NCI-H187 (cell line): ENCODE results near the gene SMIM24.
"Not testable (repeated sequence)": the region's sequence is repeated elsewhere in the genome, so short reads cannot be mapped to it uniquely, and the experiment has no call there.

Experiments used
- DNase-seq, 2 experiments: peaks; one replicate each; lab custom pipeline; 2025; lab: John Stamatoyannopoulos, UW

SMIM24 gene

DNA sequence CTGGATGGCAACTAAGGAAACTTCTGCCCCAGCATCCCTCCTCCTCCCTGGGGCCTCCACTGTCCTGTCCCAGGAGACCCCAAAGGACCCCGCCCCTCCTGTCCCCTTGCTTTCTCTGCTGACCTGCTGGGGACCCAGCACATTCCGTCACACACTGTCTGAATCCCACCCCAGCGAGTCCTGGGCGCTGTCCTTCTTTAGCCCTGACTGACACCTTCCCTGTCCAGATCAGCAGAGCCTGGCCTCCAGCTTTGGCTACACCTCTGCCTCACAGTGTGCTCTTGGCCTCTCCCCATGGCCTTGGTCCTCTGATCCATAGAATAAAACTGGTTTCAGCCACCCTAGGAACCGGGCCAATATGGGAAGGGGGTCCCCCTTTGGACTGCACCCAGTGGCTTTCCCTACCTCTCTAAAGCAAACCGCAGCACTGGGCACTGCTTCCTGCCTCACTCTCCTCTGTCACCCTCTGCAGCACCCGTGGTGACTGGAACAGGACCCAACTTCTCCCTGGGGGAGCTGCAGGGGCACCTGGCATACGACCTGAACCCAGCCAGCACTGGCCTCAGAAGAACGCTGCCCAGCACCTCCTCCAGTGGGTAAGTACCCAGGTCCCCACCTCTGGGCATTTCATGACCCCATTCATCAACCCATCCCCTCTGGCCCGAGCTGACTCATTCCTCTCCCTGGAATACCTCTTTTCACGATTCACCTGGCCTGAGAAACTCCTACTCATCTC, 46.4 kb downstream of the SMIM24 start:
- no peak for DNase-seq

DNA sequence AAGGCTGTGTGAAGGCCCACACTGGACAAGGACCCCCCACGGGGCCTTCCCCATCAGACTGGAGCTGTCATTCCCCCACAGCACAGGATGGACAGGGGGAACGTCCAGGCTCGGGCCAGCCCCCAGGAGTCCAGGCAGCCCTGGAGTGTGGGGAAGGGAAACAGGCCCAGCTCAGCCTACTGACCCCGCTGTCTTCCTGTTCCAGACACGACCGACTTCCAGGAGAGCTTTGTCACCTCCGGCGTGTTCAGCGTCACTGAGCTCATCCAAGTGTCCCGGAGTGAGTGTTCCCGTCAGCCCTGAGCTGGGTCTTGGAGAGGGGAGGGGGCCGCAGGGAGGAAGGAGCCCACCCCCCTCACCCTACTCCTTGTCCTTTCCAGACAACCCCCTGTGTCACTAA, 47.0 kb downstream of the SMIM24 start:
- no peak for DNase-seq

DNA sequence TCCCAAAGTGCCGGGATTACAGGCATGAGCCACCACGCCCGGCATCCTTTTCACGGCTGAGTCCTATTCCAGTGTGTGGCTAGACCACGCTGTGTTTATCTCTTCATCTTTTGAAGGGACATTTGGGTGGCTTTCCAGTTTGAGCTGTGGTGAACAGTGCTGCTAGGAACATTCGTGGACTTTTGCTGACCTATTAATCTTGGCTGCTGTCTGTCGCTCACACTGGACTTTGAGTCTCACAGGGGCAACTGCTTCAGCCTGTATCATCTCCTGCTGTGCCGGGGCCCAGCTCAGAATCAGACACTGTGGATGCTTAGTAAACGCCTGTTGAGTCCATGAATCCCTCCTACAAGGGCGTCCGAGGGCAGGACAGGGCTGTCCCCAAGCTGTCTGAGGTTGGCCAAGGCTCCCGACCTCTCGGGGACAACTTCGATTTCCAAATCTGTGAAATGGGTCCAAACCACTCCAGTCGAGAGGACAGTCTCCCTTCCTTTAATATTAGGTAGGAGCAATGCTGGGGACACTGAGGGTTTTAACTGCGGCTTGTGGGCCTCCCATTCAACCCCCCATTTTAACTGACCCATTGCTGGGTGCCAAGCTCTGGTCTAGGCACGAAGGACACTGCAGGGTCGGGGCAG, 48.4 kb downstream of the SMIM24 start:
- no peak for DNase-seq

DNA sequence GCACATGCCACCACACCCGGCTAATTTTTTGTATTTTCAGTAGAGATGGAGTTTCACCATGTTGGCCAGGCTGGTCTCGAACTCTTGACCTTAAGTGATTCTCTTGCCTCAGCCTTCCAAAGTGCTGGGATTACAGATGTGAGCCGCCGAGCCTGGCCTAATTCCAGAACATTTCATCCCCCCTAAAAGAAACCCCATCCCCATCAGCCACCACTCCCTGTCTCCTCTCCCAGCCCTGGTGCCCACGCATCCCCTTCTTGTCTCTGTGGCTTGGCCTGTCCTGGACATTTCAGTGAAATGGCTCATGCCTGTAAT, 50.0 kb downstream of the SMIM24 start:
- DNase-seq = not testable (repeated sequence)

DNA sequence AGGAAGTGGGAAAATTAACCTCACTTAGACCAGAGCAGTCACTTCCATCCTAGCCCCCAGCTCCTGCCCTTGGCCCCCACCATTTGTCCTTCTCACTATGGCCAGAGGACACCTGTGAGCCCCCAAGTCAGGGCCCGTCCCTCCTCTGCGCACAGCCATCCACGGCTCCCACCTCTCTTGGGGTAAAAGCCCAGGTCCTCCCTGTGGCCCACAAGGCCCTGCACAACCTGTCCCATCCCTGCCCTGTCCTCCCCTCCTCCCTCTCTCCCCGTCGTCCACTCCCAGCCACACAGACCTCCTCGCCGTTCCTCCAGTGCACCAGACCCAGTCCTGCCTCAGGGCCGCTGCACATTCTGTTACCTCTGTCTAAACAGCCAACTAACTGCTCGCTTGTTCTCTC, 53.9 kb downstream of the SMIM24 start:
- DNase-seq = no peak
